ENCODE data around the gene ARHGAP27. TPM values are rescaled to one million over a fixed set of nuclear protein-coding genes. Genes with fewer than 3 reads are reported as not detected.
A peak's percentile ranks its signal among the peaks of the same experiment; 100 is the strongest.
"Not testable (repeated sequence)": the region's sequence is repeated elsewhere in the genome, so short reads cannot be mapped to it uniquely, and the experiment has no call there.

Gene ARHGAP27
- total and polyA plus RNA-seq, 8 donors: 7.7 to 390 (median 45.5) TPM

- no peak for DNase-seq
- Histone ChIP-seq H3K36me3 (peaks cover 22 to 82% (median 53%) of the 10 kb centered on the region in 4 donors), H3K4me3 (no peak overlapping the region), H3K27ac (no peak overlapping the region), H3K4me1 (peaks cover 0 to 25% (median 9%) of the 10 kb centered on the region in 4 donors), H3K9me3 (no peaks in the 10 kb centered on the region), H3K27me3 (no peaks in the 10 kb centered on the region)
- 75 to 85% (median 80%) methylated on average over 13 to 14 of the region's 14 CpGs for WGBS, 5 donors
- intact Hi-C loops (cut with DNase I; ENCODE audit: low total_unique reads): no loop called here
- TF ChIP-seq POLR2AphosphoS5 (IDR thresholded peaks at IDR 0.05) (no peak), EP300 (IDR thresholded peaks at IDR 0.05) (no peak), CTCF (IDR thresholded peaks at IDR 0.05) (no peak), POLR2A (IDR thresholded peaks at IDR 0.05) (no peak)
Measured at GRCh38 chr17:45441526-45442310, 9.0 kb upstream of the ARHGAP27 start.

DNA sequence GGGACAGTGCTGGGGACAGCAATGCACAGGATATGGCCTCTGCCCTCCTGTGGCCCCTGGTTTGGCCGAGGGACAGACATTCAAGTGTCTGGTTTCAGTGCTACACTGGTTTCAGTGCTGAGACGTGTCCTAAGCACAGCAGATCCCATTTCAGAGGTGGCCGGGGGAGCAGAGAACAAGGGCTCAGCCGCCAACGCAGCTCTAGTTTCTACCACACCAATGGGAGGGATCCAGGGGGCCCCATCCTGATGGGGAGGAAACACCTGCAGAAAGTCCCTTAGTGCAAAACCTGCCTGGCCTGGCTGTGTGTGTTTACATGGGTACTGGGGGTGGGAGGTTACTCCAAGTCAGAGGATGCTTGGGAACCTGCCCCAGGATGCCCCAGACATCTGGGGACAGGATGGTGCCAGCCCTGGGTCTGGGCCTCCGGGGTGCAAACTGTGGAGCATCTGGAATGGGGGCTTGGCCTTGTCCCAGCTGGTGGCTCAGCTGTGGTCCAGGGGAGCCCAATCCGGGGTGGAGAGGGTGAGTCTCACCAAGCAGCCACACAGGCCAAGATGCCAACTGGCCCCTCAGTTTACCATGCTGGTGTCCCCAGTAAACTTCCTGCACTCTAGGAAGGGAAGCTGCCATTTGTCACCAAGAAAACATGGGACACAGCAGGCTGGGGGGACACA, 8.3 kb upstream of the ARHGAP27 start:
- 59 to 83% (median 66%) methylated on average over 6 to 7 of the region's 7 CpGs for WGBS, 5 donors
- H3K27ac ChIP-seq; intact Hi-C loops (cut with DNase I; ENCODE audit: low total_unique reads); H3K4me3 ChIP-seq; H3K9me3 ChIP-seq; H3K27me3 ChIP-seq: not testable (repeated sequence)
- peaks cover 0 to 20% (median 8%) of the 10 kb centered on the region in 4 donors for H3K4me1 ChIP-seq
- peaks cover 25 to 85% (median 58%) of the 10 kb centered on the region in 4 donors for H3K36me3 ChIP-seq
- peak in 1 of 2 donors; percentile 50 for DNase-seq

- peaks cover 23 to 86% (median 61%) of the 10 kb centered on the region in 4 donors for H3K36me3 ChIP-seq
- intact Hi-C loops (cut with DNase I; ENCODE audit: low total_unique reads): no loop called here
- TF ChIP-seq CTCF (IDR thresholded peaks at IDR 0.05) (no peak), EP300 (IDR thresholded peaks at IDR 0.05) (no peak), POLR2AphosphoS5 (IDR thresholded peaks at IDR 0.05) (no peak), POLR2A (IDR thresholded peaks at IDR 0.05) (no peak)
- WGBS, 5 donors: 30 to 46% (median 34%) methylated on average over 10 of the region's 10 CpGs
- no peaks in the 10 kb centered on the region for H3K9me3 ChIP-seq
- peaks cover 0 to 17% (median 8%) of the 10 kb centered on the region in 4 donors for H3K4me1 ChIP-seq
- H3K27me3 ChIP-seq: no peaks in the 10 kb centered on the region
- H3K4me3 ChIP-seq: no peak overlapping the region
- DNase-seq: peak in 1 of 2 donors; percentile 65
- peak overlapping the region in 1 of 5 donors; percentile 35 for H3K27ac ChIP-seq
Measured at GRCh38 chr17:45440161-45440778, 7.6 kb upstream of the ARHGAP27 start.

GRCh38 chr17:45438931-45439610, 6.4 kb upstream of the ARHGAP27 start:
- intact Hi-C loops (cut with DNase I; ENCODE audit: low total_unique reads): no loop called here
- no peak overlapping the region for H3K27ac ChIP-seq
- TF ChIP-seq POLR2AphosphoS5 (IDR thresholded peaks at IDR 0.05) (no peak), EP300 (IDR thresholded peaks at IDR 0.05) (no peak), CTCF (IDR thresholded peaks at IDR 0.05) (no peak), POLR2A (IDR thresholded peaks at IDR 0.05) (no peak)
- no peaks in the 10 kb centered on the region for H3K9me3 ChIP-seq
- 72 to 88% (median 81%) methylated on average over 11 of the region's 11 CpGs for WGBS, 5 donors
- H3K4me3 ChIP-seq: no peak overlapping the region
- H3K36me3 ChIP-seq: peaks cover 17 to 76% (median 55%) of the 10 kb centered on the region in 4 donors
- no peaks in the 10 kb centered on the region for H3K27me3 ChIP-seq
- peaks cover 0 to 17% (median 8%) of the 10 kb centered on the region in 4 donors for H3K4me1 ChIP-seq
- no peak for DNase-seq

All from stomach (tissue), 9 donors.